HFFc6 (cell line): ENCODE measurements around the gene ATXN7. TPM values are rescaled to one million over a fixed set of nuclear protein-coding genes. Genes with fewer than 3 reads are reported as not detected.
A peak's percentile ranks its signal among the peaks of the same experiment; 100 is the strongest.

Source experiments
- DNase-seq: peaks from one replicate; pipeline ENCODE4 v3.0.0-alpha.2; 2018
- H3K27ac Mint-ChIP-seq: 2 replicates; pipeline ENCODE4 v1.8.0; 2020; ENCODE audit warnings: mild to moderate bottlenecking, mixed read lengths
- H3K27me3 Mint-ChIP-seq: 2 replicates; pipeline ENCODE4 v1.8.0; 2021; ENCODE audit warnings: mild to moderate bottlenecking, moderate library complexity, mixed read lengths; ENCODE audit not compliant: insufficient read depth
- H3K36me3 Mint-ChIP-seq: 2 replicates; pipeline ENCODE4 v1.8.0; 2021; ENCODE audit warnings: low read depth, mixed read lengths
- H3K4me1 Mint-ChIP-seq: 2 replicates; pipeline ENCODE4 v1.8.0; 2020; ENCODE audit warnings: low read depth, mixed read lengths
- H3K4me3 Mint-ChIP-seq: 2 replicates; pipeline ENCODE4 v1.8.0; 2020; ENCODE audit warnings: mild to moderate bottlenecking, moderate library complexity, mixed read lengths
- H3K9me3 Mint-ChIP-seq: 2 replicates; pipeline ENCODE4 v1.8.0; 2020; ENCODE audit warnings: mild to moderate bottlenecking, mixed read lengths
- total RNA-seq, 6 experiments: library from RNA; stranded (reverse); fragmentation: NEBNext Ultra II Directional; extraction: Animal tissue kit (Norgen Biotek cat#: 25700); gene quantifications; 2 replicates in 1 of 6; 3 replicates in 5 of 6; pipeline ENCODE4 v1.2.3, GENCODE V29; 2021
- TF ChIP-seq, protein P1 (sequence below): fragments of 200-600 bp; sonication (generic); IDR thresholded peaks from 2 replicates; pipeline ENCODE4 v1.5.0; 2021; ENCODE audit warnings: antibody characterized with exemption, mild to moderate bottlenecking

Gene ATXN7
- total RNA-seq, 6 experiments from 2014 or later = 11.5 to 18.4 (median 15.2) TPM

- H3K27me3 Mint-ChIP-seq = no peaks in the 10 kb centered on the region; the same call in 1 of the 2 replicates
- no peak within 1 kb of the TSS for H3K27ac Mint-ChIP-seq
- peaks cover 5% of the 10 kb centered on the region; the same call in 1 of the 2 replicates for H3K36me3 Mint-ChIP-seq
- H3K4me3 Mint-ChIP-seq = no peak within 1 kb of the TSS
- H3K9me3 Mint-ChIP-seq = no peaks in the 10 kb centered on the region
- TF ChIP-seq, protein P1, sequence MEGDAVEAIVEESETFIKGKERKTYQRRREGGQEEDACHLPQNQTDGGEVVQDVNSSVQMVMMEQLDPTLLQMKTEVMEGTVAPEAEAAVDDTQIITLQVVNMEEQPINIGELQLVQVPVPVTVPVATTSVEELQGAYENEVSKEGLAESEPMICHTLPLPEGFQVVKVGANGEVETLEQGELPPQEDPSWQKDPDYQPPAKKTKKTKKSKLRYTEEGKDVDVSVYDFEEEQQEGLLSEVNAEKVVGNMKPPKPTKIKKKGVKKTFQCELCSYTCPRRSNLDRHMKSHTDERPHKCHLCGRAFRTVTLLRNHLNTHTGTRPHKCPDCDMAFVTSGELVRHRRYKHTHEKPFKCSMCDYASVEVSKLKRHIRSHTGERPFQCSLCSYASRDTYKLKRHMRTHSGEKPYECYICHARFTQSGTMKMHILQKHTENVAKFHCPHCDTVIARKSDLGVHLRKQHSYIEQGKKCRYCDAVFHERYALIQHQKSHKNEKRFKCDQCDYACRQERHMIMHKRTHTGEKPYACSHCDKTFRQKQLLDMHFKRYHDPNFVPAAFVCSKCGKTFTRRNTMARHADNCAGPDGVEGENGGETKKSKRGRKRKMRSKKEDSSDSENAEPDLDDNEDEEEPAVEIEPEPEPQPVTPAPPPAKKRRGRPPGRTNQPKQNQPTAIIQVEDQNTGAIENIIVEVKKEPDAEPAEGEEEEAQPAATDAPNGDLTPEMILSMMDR = no peak
- DNase-seq = no peak
- peaks cover 12% of the 10 kb centered on the region for H3K4me1 Mint-ChIP-seq
Observed at GRCh38 chr3:63819151-63819398, 44.6 kb upstream of the ATXN7 start, which contains the start of gene C3orf49. C3orf49 (plus strand) TSS chr3:63819299; CDS start chr3:63819472, 173 bp downstream.

DNA sequence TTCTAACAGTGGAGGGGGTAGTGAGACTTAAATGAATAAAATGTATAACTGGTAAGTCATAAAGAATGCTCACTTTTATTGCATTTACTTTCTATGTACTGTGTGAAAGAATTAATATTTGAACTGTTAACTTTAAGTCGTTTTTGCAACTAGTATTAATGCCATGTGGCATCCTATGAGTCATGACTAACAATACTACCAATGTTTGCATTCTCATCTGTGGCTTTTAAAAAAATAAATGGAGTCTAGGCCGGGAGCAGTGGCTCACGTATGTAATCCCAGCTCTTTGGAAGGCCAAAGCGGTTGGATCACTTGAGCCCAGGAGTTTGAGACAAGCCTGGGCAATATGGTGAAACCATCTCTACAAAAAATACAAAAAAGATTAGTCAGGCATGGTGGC is 39.4 kb upstream of the ATXN7 start:
- H3K36me3 Mint-ChIP-seq = peaks cover 9% of the 10 kb centered on the region; the same call in 1 of the 2 replicates
- TF ChIP-seq, protein P1 = no peak
- peak overlapping the region; percentile 70; the same call in 1 of the 2 replicates for H3K27ac Mint-ChIP-seq
- peaks cover 26% of the 10 kb centered on the region for H3K4me1 Mint-ChIP-seq
- H3K9me3 Mint-ChIP-seq = no peaks in the 10 kb centered on the region
- DNase-seq = peak; percentile 57
- H3K4me3 Mint-ChIP-seq = peak overlapping the region; percentile 37; the same call in 1 of the 2 replicates
- H3K27me3 Mint-ChIP-seq = no peaks in the 10 kb centered on the region; the same call in none of the 2 replicates

DNA sequence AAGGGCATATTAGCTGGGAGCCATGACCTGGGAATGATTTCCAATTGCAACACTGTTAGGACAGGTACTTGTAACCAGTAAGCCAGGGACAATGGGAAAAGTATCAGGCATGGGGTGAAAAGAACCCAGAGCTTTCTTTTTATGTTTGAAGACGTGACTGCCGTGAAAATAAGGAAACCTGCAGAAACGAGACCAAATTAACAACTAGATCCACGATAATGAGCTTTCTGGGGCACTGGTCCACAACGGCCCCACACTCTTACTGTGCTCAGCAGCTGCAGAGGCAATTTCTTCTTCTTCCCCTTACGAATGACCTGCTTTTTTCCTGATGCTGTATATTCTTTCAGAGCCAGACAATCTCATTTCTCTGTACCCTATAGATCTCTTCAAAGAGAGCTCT is 33.1 kb upstream of the ATXN7 start:
- no peaks in the 10 kb centered on the region for H3K9me3 Mint-ChIP-seq
- peaks cover 5% of the 10 kb centered on the region for H3K4me1 Mint-ChIP-seq
- H3K4me3 Mint-ChIP-seq = no peak overlapping the region
- TF ChIP-seq, protein P1 = no peak
- H3K27me3 Mint-ChIP-seq = no peaks in the 10 kb centered on the region; the same call in 1 of the 2 replicates
- peaks cover 15% of the 10 kb centered on the region; the same call in 1 of the 2 replicates for H3K36me3 Mint-ChIP-seq
- H3K27ac Mint-ChIP-seq = no peak overlapping the region
- DNase-seq = no peak

DNA sequence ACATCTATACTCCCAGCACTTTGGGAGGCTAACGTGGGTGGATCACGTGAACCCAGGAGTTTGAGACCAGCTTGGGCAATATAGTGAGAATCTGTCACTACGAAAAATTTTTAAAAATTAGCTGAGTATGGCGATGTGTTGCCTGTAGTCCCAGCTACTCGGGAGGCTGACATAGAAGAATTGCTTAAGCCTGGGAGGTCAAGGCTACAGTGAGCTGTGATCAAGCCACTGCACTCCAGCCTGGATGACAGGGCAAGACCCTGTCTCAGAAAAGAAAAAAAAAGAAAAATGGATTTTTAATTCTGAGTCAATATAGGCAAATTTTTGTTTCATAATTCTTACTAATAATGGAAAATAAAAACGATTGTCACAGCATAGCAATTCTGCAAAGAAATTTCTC is 31.3 kb upstream of the ATXN7 start:
- TF ChIP-seq, protein P1 = no peak
- Mint-ChIP-seq H3K27ac (no peak overlapping the region), H3K4me1 (no peaks in the 10 kb centered on the region), H3K9me3 (no peaks in the 10 kb centered on the region), H3K36me3 (peaks cover 11% of the 10 kb centered on the region; the same call in 1 of the 2 replicates), H3K27me3 (no peaks in the 10 kb centered on the region), H3K4me3 (no peak overlapping the region)
- no peak for DNase-seq

GRCh38 chr3:63841704-63842103 is 22.0 kb upstream of the ATXN7 start:
- DNase-seq = no peak
- Mint-ChIP-seq H3K27ac (no peak overlapping the region), H3K36me3 (peaks cover 9% of the 10 kb centered on the region; the same call in 1 of the 2 replicates), H3K4me1 (peaks cover 12% of the 10 kb centered on the region), H3K4me3 (no peak overlapping the region), H3K9me3 (no peaks in the 10 kb centered on the region), H3K27me3 (no peaks in the 10 kb centered on the region)
- TF ChIP-seq, protein P1 = no peak

GRCh38 chr3:63842127-63842526 is 21.5 kb upstream of the ATXN7 start:
- H3K36me3 Mint-ChIP-seq = peaks cover 9% of the 10 kb centered on the region; the same call in 1 of the 2 replicates
- H3K9me3 Mint-ChIP-seq = no peaks in the 10 kb centered on the region
- H3K27me3 Mint-ChIP-seq = no peaks in the 10 kb centered on the region
- H3K27ac Mint-ChIP-seq = no peak overlapping the region
- H3K4me3 Mint-ChIP-seq = no peak overlapping the region
- TF ChIP-seq, protein P1 = no peak
- DNase-seq = no peak
- H3K4me1 Mint-ChIP-seq = peaks cover 12% of the 10 kb centered on the region
